T-helper 22 cell (primary cell): ENCODE measurements around the gene ADAM21.
"Not testable (repeated sequence)": the region's sequence is repeated elsewhere in the genome, so short reads cannot be mapped to it uniquely, and the experiment has no call there.

Experiments used
- DNase-seq: peaks from one replicate; pipeline ENCODE4 v3.0.0-alpha.2; 2020; ENCODE audit warnings: low read depth

ADAM21 gene

GRCh38 chr14:70477356-70478105 is 25.6 kb downstream of the ADAM21 start:
- not testable (repeated sequence) for DNase-seq

- no peak for DNase-seq
Observed at GRCh38 chr14:70489579-70490200, 37.7 kb downstream of the ADAM21 start.

- no peak for DNase-seq
Observed at GRCh38 chr14:70498191-70498590, 46.2 kb downstream of the ADAM21 start.
